ENCODE results near the gene HRCT1.

HRCT1 gene

DNA sequence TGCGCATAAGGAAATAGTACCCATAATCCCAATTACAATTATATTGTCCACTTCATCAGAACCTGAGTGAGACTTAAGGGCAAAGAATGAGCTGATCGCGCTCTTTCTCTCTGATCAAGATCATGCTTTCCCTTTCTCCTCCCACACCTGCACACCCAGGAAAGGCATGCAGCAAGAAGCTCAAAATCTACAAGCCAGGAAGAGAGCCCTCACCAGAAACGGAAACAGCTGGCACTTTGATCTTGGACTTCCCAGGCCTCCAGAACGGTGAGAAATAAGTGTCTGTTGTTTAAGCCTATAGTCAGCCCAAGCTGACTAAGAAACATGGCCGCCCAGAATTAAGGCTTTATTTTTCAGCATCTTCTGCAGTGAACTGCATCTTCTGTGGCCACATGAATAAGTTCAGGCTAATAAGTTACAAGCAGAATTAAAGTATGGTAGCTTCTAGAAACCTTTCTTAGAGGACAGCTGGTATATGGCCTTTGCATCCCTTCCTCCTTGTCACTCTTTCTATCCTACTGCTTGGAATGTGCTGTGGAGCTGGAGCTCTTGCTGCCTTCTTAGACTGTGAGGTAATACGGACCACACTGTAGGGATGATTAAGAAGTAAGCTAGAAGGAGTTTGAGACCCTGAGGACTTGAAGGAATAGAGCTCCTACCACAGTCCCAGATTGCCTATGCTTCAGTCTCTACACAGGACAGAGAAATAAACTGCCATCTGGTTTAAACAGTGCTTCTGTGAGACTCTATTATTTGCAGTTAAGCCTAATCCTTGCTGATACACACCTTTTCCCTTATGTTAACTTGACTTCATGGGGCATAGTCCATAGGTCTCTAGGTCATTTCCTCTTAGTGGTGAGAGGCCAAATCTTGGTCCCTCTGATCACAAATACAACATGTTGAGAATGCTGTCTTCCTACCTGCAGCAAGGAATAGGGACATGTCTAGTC is 34.7 kb downstream of the HRCT1 start:
- no peak for DNase-seq (ENCODE audit: low read depth in 2 of 3, low spot score in 2 of 3)

DNA sequence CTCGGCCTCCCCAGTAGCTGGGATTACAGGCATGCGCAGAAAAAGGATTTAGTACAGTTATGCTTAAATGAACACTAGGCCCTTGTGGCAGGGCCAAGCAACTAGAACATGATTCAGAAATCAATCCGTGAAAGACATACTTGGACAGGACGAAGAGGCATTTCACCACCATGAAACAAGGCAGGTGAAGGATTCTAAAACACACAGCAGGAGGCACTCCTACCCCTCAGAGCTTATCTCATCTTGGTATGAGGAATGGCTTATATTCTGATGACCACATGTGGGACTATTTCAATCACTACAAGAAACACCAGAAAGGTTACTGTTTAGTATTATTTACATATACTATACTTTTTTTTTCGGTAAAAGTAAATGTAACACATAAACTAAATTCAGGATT is 36.3 kb downstream of the HRCT1 start:
- DNase-seq (ENCODE audit: low read depth in 2 of 3, low spot score in 2 of 3): no peak

DNA sequence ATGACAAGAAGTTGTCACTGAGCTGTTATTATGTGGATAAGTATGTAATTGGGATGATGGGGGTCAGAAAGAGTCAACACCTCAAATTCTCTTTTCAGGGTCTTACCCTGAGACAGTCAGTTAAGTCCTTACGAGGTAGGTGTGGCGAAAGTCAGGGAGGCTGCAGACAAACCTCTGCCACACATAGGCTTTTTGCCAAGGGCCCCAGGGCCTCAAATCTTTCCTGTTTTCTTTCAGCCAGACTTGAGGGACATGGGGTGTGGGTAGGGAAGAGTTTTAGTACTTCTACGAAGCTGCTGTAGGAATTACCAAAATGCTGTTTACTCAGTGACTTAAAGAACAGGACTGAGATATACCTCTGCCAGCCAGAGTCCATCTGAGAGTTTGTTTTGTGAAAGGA is 38.2 kb downstream of the HRCT1 start:
- no peak for DNase-seq (ENCODE audit: low read depth in 2 of 3, low spot score in 2 of 3)

DNA sequence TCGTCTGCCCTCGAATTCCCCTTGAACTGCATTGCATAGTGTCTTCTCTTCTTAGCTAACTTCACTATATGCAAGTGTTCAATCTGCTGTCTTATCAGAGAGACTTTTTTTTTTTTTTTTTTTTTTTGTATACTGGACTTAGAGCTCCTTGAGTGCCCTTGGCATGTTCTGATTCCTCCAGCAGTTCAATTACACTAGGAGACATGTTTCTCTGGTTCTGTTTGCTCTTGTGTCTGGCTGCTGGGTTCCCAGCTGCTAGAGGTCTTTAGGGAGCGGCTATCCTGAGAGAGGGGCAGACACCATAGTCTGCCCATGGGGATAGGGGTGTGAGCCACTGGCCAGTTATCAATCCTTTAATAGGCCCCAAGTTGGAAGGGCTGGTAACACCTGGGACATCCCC is 38.8 kb downstream of the HRCT1 start:
- DNase-seq (ENCODE audit: low read depth in 2 of 3, low spot score in 2 of 3): no peak

DNA sequence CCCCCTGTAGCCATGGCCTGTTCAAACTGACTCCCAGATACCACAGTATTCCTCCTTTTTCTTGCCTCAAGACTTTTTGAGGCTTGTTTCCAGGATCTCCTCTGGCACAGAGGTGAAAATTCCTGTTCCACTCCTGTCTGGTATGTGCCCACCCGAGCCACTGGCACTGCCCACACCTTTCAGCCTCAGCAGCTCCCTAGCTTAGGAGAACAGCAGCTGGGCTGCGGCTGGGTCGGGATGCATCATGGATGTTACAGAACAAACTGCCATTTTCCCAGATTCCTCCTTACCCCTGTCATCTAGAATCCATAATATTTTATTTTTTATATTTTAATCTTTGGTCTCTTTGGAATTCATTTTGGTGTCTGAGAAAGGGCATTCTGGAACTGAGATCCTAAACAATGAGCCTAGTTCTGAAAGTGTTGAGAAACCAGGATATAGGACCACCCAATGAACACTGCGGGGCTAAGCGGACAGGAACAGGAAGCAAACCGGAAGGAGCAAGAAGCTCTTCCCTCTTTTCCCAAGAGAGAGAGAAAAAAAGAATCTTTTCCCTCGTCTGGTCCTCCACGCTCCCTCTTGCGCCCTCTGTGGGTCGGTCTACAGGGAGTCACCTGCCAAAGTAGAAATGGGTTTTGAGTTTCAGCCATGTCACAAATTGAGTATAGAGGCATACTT is 39.5 kb downstream of the HRCT1 start:
- DNase-seq (ENCODE audit: low read depth in 2 of 3, low spot score in 2 of 3): peak in 2 of 3 experiments; percentile 14 to 29

DNA sequence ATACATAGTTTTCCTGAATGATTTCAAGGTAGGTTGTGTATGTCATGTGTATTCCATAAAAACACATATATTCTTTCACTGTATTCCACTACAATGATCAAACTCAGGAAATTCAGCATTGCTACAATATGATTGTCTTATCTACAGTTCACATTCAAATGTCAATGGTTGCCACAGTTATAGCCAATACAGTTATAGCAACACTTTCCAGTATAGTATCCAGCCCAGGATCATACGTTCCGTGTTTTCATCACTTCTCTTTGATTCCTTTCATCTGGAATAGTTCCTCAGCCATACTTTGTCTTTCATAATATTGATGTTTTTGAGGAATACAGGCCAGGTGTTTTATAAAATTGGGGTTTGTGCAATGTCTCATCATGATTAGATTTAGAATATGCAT is 42.4 kb downstream of the HRCT1 start:
- no peak for DNase-seq (ENCODE audit: low read depth in 2 of 3, low spot score in 2 of 3)

DNA sequence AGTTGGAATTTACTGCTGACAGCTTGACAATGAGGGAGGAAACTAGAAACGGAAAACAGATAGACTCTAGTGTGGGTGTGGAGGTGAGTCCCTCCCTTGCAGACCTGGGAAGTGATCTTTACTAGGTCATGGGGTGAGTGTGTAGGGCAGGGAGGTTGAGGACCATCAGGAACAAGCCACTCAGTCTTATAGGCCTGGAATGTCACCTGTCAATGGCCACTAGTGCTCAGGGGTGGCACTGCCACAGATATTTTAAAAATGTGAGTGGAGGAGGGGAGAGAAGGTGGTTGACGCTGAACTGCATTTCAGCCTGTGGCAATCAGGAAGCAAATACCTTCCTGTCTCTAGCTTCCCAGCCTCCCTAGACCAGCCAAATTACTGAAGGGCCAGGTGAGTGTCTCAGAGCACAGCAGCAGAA is 42.9 kb downstream of the HRCT1 start:
- no peak for DNase-seq (ENCODE audit: low read depth in 2 of 3, low spot score in 2 of 3)

DNA sequence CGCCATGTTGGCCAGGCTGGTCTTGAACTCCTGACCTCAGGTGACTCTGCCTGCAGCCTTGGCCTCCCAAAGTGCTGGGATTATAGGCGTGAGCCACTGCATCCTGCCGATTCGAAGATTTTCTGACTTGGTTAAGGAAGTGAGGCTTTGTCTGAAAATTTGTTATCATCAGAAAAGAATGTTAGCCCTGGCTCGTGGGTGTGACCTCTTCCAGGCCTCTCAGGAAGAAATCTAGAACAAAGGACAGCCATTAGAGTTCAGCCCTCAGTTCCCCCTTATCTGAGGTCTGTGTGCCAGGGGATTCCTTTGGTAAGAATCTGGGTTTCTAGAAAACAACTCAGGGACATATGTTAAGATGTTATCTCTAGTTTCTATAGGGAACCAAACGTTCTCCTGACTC is 45.7 kb downstream of the HRCT1 start:
- no peak for DNase-seq (ENCODE audit: low read depth in 2 of 3, low spot score in 2 of 3)

DNA sequence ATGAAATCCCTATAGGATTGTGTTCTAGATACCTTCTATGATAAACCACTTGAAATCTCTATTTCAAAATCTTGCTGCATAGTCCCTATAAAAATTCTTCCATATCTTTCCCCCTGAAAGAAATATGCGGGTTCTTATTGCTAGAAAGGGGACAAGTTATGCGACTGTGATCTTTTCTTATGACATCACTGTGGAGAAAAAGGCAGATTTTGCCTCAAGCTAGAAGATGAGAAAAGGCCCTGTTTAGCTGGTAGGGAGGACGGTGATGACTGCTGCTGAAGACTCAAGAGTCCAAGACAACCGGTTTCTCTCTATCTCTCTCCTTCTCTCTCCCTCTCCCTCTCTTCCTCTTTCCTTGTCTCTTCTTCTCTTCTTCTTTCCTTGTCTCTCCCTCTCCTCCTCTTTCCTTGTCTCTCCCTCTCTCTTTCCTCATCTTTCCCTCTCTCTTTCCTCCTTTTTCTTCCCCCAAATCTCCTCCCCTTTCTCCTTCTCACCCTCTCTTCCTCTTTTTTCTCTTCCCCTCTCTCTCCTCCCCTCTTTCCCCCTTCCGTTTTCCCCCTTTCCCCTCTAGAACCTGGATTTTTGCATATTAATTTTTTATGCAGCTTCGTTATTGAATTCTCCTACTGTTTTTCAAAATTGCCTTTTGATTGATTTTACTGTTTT is 46.7 kb downstream of the HRCT1 start:
- no peak for DNase-seq (ENCODE audit: low read depth in 2 of 3, low spot score in 2 of 3)

DNA sequence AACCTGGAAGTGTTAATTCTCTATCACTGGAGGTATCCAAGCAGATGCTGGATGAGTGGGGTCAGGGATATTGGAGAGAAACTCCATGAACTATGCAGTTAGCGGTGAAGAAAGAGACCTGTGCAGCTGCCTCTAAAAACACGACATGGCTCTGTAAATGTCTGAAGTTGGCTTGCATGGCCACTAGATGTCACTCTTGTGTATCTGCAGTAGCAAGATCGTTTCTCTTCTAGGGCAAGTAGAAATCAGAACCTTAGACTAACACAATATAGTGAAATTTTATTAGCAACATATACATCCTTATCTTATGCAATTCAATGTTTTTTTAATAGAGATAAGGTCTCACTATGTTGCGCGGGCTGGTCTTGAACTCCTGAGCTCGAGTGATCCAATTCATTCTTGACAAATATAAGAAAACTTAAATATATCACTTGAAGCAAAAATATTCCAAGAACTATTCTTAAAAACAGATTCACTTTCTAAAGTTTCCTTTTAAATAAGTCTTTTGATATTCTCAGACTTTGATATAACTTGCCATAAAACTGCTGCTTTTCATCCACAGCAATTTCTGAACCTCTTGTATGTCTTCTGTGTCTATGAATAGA is 49.0 kb downstream of the HRCT1 start:
- DNase-seq (ENCODE audit: low read depth in 2 of 3, low spot score in 2 of 3): no peak

DNA sequence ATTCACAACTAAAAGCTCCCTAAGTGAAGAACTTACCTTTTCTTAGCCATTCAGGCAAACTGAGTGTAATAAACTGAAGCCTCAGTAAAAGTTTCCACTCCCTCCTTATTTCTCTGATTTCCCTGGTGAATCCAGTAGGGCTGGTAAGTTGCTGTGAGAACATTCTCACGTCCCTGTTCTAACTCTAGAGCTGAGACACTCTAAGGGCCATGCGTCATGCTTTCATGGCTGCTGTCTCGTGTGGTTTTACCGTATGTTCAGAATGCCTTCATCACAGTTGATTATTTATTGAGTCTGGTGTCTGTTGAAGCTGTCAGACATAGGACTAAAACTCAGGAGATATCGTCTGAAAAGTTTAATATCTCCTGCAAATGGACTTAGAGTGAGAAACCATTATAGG is 50.6 kb downstream of the HRCT1 start:
- no peak for DNase-seq (ENCODE audit: low read depth in 2 of 3, low spot score in 2 of 3)

All from activated CD8-positive, alpha-beta memory T cell treated with anti-CD3 and anti-CD28 coated beads for 48 hours (primary cell).